Trophoblast cell (in vitro differentiated cells and primary cell): ENCODE results near the gene HTR5A.

Experiments
- DNase-seq, 2 donors: peaks; one replicate each; pipeline ENCODE4 v3.0.0-alpha.2; 2016
- H2AFZ ChIP-seq: 2 replicates; pipeline ENCODE4 v1.6.1; 2013; ENCODE audit warnings: low read length, moderate library complexity, mild to moderate bottlenecking; ENCODE audit not compliant: insufficient read depth, poor library complexity
- H2AK5ac ChIP-seq: 2 replicates; pipeline ENCODE4 v1.6.1; 2013; ENCODE audit warnings: mild to moderate bottlenecking, low read length
- H2BK120ac ChIP-seq: 2 replicates; pipeline ENCODE4 v1.6.1; 2013; ENCODE audit warnings: low read length, mild to moderate bottlenecking, moderate library complexity; ENCODE audit not compliant: insufficient read depth, poor library complexity
- H2BK12ac ChIP-seq: 2 replicates; pipeline ENCODE4 v1.6.1; 2013; ENCODE audit warnings: mild to moderate bottlenecking, low read length, moderate library complexity
- H2BK5ac ChIP-seq: 2 replicates; pipeline ENCODE4 v1.6.1; 2013; ENCODE audit warnings: low read length, low read depth, moderate library complexity, mild to moderate bottlenecking; ENCODE audit not compliant: poor library complexity
- H3K14ac ChIP-seq: 2 replicates; pipeline ENCODE4 v1.6.1; 2013; ENCODE audit warnings: mild to moderate bottlenecking, low read length
- H3K18ac ChIP-seq: 2 replicates; pipeline ENCODE4 v1.6.1; 2013; ENCODE audit warnings: mild to moderate bottlenecking, low read length
- H3K23ac ChIP-seq: 2 replicates; pipeline ENCODE4 v1.6.1; 2013; ENCODE audit warnings: low read length
- H3K27ac ChIP-seq: 2 replicates; pipeline ENCODE4 v1.5.1; 2013; ENCODE audit warnings: low read depth, mild to moderate bottlenecking, inconsistent platforms, low read length, moderate library complexity
- H3K27me3 ChIP-seq: 2 replicates; pipeline ENCODE4 v1.6.1; 2013; ENCODE audit warnings: inconsistent platforms, mild to moderate bottlenecking, low read length, moderate library complexity; ENCODE audit not compliant: insufficient read depth
- H3K36me3 ChIP-seq, 2 experiments: 1 replicate in 1 of 2; 2 replicates in 1 of 2; pipeline ENCODE4 v1.6.1; 2013; ENCODE audit warnings: low read length in 2 of 2, mild to moderate bottlenecking in 2 of 2, moderate library complexity in 1 of 2; ENCODE audit not compliant: insufficient read depth in 2 of 2, control insufficient read depth in 1 of 2
- H3K4ac ChIP-seq: 2 replicates; pipeline ENCODE4 v1.6.1; 2013; ENCODE audit warnings: low read depth, mild to moderate bottlenecking, low read length, moderate library complexity
- H3K4me1 ChIP-seq, 2 experiments: 1 replicate in 1 of 2; 2 replicates in 1 of 2; pipeline ENCODE4 v1.6.1; 2013; ENCODE audit warnings: low read length in 2 of 2, mild to moderate bottlenecking in 2 of 2, moderate library complexity in 1 of 2; ENCODE audit not compliant: insufficient read depth in 2 of 2, control insufficient read depth in 1 of 2
- H3K4me2 ChIP-seq: 2 replicates; pipeline ENCODE4 v1.6.1; 2013; ENCODE audit warnings: inconsistent platforms, mild to moderate bottlenecking, low read length, moderate library complexity
- H3K4me3 ChIP-seq: 2 replicates; pipeline ENCODE4 v1.5.1; 2013; ENCODE audit warnings: mild to moderate bottlenecking, low read depth, low read length, inconsistent platforms
- H3K79me1 ChIP-seq: one replicate; pipeline ENCODE4 v1.6.1; 2013; ENCODE audit warnings: low read length
- H3K79me2 ChIP-seq: 2 replicates; pipeline ENCODE4 v1.6.1; 2013; ENCODE audit warnings: low read length, mild to moderate bottlenecking; ENCODE audit not compliant: control insufficient read depth, insufficient read depth, poor library complexity
- H3K9ac ChIP-seq: 2 replicates; pipeline ENCODE4 v1.6.1; 2013; ENCODE audit warnings: mild to moderate bottlenecking, low read length
- H3K9me3 ChIP-seq: 2 replicates; pipeline ENCODE4 v1.6.1; 2013; ENCODE audit warnings: low read depth, mild to moderate bottlenecking, control low read depth, inconsistent platforms, low read length; ENCODE audit not compliant: insufficient read depth
- H4K12ac ChIP-seq: 2 replicates; pipeline ENCODE4 v1.6.1; 2013; ENCODE audit warnings: low read depth, mild to moderate bottlenecking, low read length, moderate library complexity
- H4K8ac ChIP-seq: 2 replicates; pipeline ENCODE4 v1.6.1; 2013; ENCODE audit warnings: low read depth, mild to moderate bottlenecking, low read length, moderate library complexity
- H4K91ac ChIP-seq: one replicate; pipeline ENCODE4 v1.6.1; 2013; ENCODE audit warnings: low read depth, mild to moderate bottlenecking, low read length, moderate library complexity
- WGBS: extraction: QIAGEN DNeasy Blood & Tissue Kit; methylation state at CpG from one replicate; pipeline ENCODE4 v1.1.7; 2013; ENCODE audit warnings: missing lambda C conversion rate; ENCODE audit not compliant: insufficient read length, insufficient coverage; ENCODE audit errors: extremely low coverage; 5-methylcytosine and 5-hydroxymethylcytosine counted together

Gene HTR5A

GRCh38 chr7:155057076-155057475 is 13.0 kb upstream of the HTR5A start:
- Histone ChIP-seq H3K23ac (peak overlapping the region; percentile 80), H3K4me2 (no peak overlapping the region), H3K79me1 (no peaks in the 10 kb centered on the region), H3K14ac (no peak overlapping the region), H3K27me3 (no peaks in the 10 kb centered on the region), H3K9me3 (peaks cover 2% of the 10 kb centered on the region), H3K18ac (no peak overlapping the region), H3K9ac (no peak overlapping the region), H3K79me2 (no peaks in the 10 kb centered on the region), H2BK5ac (no peak overlapping the region), H2AK5ac (no peak overlapping the region), H2AFZ (no peak overlapping the region), H2BK12ac (no peak overlapping the region), H4K12ac (no peak overlapping the region), H2BK120ac (no peak overlapping the region), H3K4ac (no peak overlapping the region), H4K8ac (no peak overlapping the region), H3K4me3 (no peak overlapping the region), H3K27ac (no peak overlapping the region), H4K91ac (no peak overlapping the region), H3K36me3 (no peaks in the 10 kb centered on the region), H3K4me1 (no peaks in the 10 kb centered on the region)
- WGBS, result no CpG with 5 or more reads among the region's 7 CpGs
- no peak for DNase-seq

GRCh38 chr7:155058896-155059295 is 11.2 kb upstream of the HTR5A start:
- Histone ChIP-seq H4K91ac (no peak overlapping the region), H2BK120ac (no peak overlapping the region), H3K4me3 (no peak overlapping the region), H3K9ac (no peak overlapping the region), H3K36me3 (no peaks in the 10 kb centered on the region), H2AK5ac (no peak overlapping the region), H3K79me1 (no peaks in the 10 kb centered on the region), H3K79me2 (no peaks in the 10 kb centered on the region), H2BK12ac (no peak overlapping the region), H3K18ac (no peak overlapping the region), H2BK5ac (no peak overlapping the region), H4K8ac (no peak overlapping the region), H3K4ac (no peak overlapping the region), H3K4me1 (no peaks in the 10 kb centered on the region), H3K27ac (no peak overlapping the region), H3K9me3 (peaks cover 2% of the 10 kb centered on the region), H3K27me3 (no peaks in the 10 kb centered on the region), H3K4me2 (no peak overlapping the region), H3K14ac (no peak overlapping the region), H4K12ac (no peak overlapping the region), H3K23ac (no peak overlapping the region), H2AFZ (no peak overlapping the region)
- DNase-seq, result no peak
- WGBS, result no CpG with 5 or more reads among the region's 4 CpGs

DNA sequence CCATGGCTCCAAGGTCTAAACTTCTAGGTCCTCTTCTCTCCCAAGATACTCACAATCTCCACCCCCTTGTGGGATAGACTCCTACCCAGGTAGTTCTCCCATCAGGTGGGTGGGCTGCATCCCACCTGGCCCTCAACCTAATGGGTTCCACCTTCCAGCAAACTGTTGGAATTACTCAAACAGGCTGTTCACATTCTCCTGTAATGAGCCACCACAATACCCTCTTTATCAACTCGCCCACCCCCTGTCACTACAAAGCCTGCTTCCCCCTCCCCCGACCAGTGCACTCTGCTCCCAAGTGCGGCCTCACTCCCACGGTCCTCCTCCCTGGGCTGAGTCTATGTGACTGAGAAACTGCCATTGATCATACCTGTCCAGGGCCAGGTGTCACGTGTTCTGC is 10.4 kb upstream of the HTR5A start:
- Histone ChIP-seq H3K18ac (no peak overlapping the region), H3K23ac (no peak overlapping the region), H2BK120ac (no peak overlapping the region), H3K9me3 (peaks cover 2% of the 10 kb centered on the region), H4K12ac (no peak overlapping the region), H3K36me3 (no peaks in the 10 kb centered on the region), H2AFZ (no peak overlapping the region), H3K4me2 (no peak overlapping the region), H4K91ac (no peak overlapping the region), H2AK5ac (no peak overlapping the region), H3K27ac (no peak overlapping the region), H3K79me1 (no peaks in the 10 kb centered on the region), H3K4me3 (no peak overlapping the region), H3K14ac (no peak overlapping the region), H2BK5ac (no peak overlapping the region), H3K9ac (no peak overlapping the region), H3K4ac (no peak overlapping the region), H3K4me1 (no peaks in the 10 kb centered on the region), H3K27me3 (no peaks in the 10 kb centered on the region), H3K79me2 (no peaks in the 10 kb centered on the region), H4K8ac (no peak overlapping the region), H2BK12ac (no peak overlapping the region)
- no peak for DNase-seq
- WGBS, result no CpG with 5 or more reads among the region's 5 CpGs

- whole genome bisulfite sequencing, result no CpG with 5 or more reads among the region's 5 CpGs
- H3K27me3 ChIP-seq, result no peaks in the 10 kb centered on the region
- H3K23ac ChIP-seq, result no peak overlapping the region
- H3K27ac ChIP-seq, result no peak overlapping the region
- H2AK5ac ChIP-seq, result no peak overlapping the region
- H3K18ac ChIP-seq, result no peak overlapping the region
- H3K14ac ChIP-seq, result no peak overlapping the region
- no peaks in the 10 kb centered on the region for H3K79me2 ChIP-seq
- no peak overlapping the region for H3K4ac ChIP-seq
- no peak overlapping the region for H2BK12ac ChIP-seq
- no peaks in the 10 kb centered on the region for H3K79me1 ChIP-seq
- no peak overlapping the region for H3K9ac ChIP-seq
- no peak overlapping the region for H2BK120ac ChIP-seq
- DNase-seq, result no peak
- H4K12ac ChIP-seq, result no peak overlapping the region
- H4K8ac ChIP-seq, result no peak overlapping the region
- H3K4me3 ChIP-seq, result no peak overlapping the region
- no peaks in the 10 kb centered on the region for H3K36me3 ChIP-seq
- no peak overlapping the region for H2BK5ac ChIP-seq
- no peaks in the 10 kb centered on the region for H3K9me3 ChIP-seq
- H2AFZ ChIP-seq, result no peak overlapping the region
- no peaks in the 10 kb centered on the region for H3K4me1 ChIP-seq
- no peak overlapping the region for H3K4me2 ChIP-seq
- no peak overlapping the region for H4K91ac ChIP-seq
Observed at GRCh38 chr7:155062411-155062810, 7.7 kb upstream of the HTR5A start.
